Measurements from ENCODE around the gene ABI3BP. TPM values are rescaled to one million over a fixed set of nuclear protein-coding genes. Genes with fewer than 3 reads are reported as not detected.

Gene ABI3BP
- total RNA-seq, 1 experiment from 2014 or later: 0.28 TPM

- Histone ChIP-seq H4K8ac (replicated peaks; ENCODE audit: insufficient read length, low read depth, low read length) (no peak overlapping the region), H3K4me2 (ENCODE audit: insufficient read depth, insufficient read length, low read length) (no peak overlapping the region), H2BK15ac (ENCODE audit: low read depth, low read length) (no peak overlapping the region), H2BK20ac (ENCODE audit: low read depth, low read length, poor library complexity, severe bottlenecking) (no peak overlapping the region), H2BK120ac (ENCODE audit: low read depth, low read length, poor library complexity, severe bottlenecking) (no peak overlapping the region), H3K23me2 (ENCODE audit: insufficient read length, low read depth, low read length, poor library complexity, severe bottlenecking) (no peaks in the 10 kb centered on the region), H2BK12ac (ENCODE audit: insufficient read length, low read depth, low read length) (no peak overlapping the region), H3T11ph (ENCODE audit: low read length) (no peak overlapping the region), H3K14ac (ENCODE audit: insufficient read depth, low read length) (no peak overlapping the region), H3K27ac (ENCODE audit: insufficient read length, low read depth, low read length) (no peak overlapping the region), H3K79me1 (ENCODE audit: insufficient read depth, low read depth, low read length, poor library complexity, severe bottlenecking) (no peaks in the 10 kb centered on the region), H2AFZ (ENCODE audit: low read length) (no peak overlapping the region), H3K9me3 (ENCODE audit: control insufficient read depth, low read depth, low read length) (no peaks in the 10 kb centered on the region), H3K27me3 (ENCODE audit: insufficient read depth, low read length) (no peaks in the 10 kb centered on the region), H4K5ac (ENCODE audit: insufficient read length, low read depth, low read length) (no peak overlapping the region), H4K91ac (ENCODE audit: insufficient read length, low read depth, low read length) (no peak overlapping the region), H3K56ac (ENCODE audit: insufficient read length, low read depth, low read length) (no peak overlapping the region), H3K79me2 (ENCODE audit: insufficient read depth, low read length) (no peaks in the 10 kb centered on the region), H4K20me1 (ENCODE audit: control insufficient read depth, insufficient read depth, insufficient read length) (no peaks in the 10 kb centered on the region), H2AK5ac (ENCODE audit: insufficient read length, low read length) (no peak overlapping the region), H3K18ac (ENCODE audit: insufficient read length, low read depth, low read length) (no peak overlapping the region), H3K23ac (ENCODE audit: insufficient read length, low read depth, low read length) (no peak overlapping the region), H3K9ac (ENCODE audit: extremely low read depth, insufficient read length, low read length) (no peak overlapping the region), H2BK5ac (ENCODE audit: insufficient read length, low read length) (no peak overlapping the region), H3K4me1 (ENCODE audit: insufficient read depth, low read length) (no peaks in the 10 kb centered on the region), H3K4ac (ENCODE audit: low read depth, low read length) (no peak overlapping the region)
- H3K4me3 Mint-ChIP-seq: no peak overlapping the region
- no CpG with 5 or more reads among the region's 2 CpGs for WGBS (ENCODE audit: extremely low coverage, insufficient read length, low lambda C conversion rate)
- H3K4me1 Mint-ChIP-seq: peaks cover 4 to 8% of the 10 kb centered on the region in 2 experiments; a peak in 2 of 4 replicates
- peak; percentile 56; the same call in 2 of the 3 replicates for TF ChIP-seq CTCF (conservative IDR thresholded peaks at IDR 0.05)
- H3K27me3 Mint-ChIP-seq (ENCODE audit: low read depth): no peaks in the 10 kb centered on the region
- no peak overlapping the region for H3K27ac Mint-ChIP-seq
- H3K9me3 Mint-ChIP-seq: no peaks in the 10 kb centered on the region
- no peak for DNase-seq
- no peaks in the 10 kb centered on the region for H3K36me3 Mint-ChIP-seq (ENCODE audit: insufficient read depth in 1 of 3, low read depth in 3 of 3)
These were observed 196.7 kb downstream of the ABI3BP start for GRCh38 chr3:100796556-100796955.

Measured in H9 (cell line).